Measurements from ENCODE around the gene PEX6.
A peak's percentile ranks its signal among the peaks of the same experiment; 100 is the strongest.

PEX6 gene

DNA sequence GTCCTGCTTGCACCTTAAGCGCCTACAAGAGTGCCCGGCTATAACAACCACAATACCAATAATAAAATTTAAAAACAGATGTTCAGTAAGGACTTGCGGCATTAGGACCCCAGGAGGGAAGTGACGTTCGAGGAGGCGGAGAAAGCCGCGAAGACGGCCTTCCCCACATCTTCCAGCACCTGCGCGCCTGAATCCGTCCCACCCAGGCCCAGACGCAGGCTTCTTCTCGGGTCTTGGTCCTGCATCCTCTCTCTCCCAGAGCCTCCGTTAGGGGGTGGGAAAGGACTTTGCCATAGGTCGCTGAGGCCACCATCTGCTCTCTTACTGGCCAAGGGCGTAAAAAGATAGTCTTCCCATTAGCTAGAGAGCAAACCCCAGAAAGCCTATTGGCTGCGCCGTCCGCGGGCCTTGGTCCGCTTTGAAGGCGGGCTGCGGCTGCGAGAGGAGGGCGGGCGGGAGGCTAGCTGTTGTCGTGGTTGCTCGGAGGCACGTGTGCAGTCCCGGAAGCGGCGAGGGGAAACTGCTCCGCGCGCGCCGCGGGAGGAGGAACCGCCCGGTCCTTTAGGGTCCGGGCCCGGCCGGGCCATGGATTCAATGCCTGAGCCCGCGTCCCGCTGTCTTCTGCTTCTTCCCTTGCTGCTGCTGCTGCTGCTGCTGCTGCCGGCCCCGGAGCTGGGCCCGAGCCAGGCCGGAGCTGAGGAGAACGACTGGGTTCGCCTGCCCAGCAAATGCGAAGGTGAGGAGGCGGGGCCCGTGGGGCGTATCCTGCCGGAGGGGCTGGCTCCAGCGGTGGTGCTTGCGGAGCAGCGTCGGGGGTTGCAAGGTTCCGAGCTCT lies 49.8 kb downstream of the PEX6 start, which contains the start of gene CNPY3:
TSS of gene CNPY3 (plus strand) at position 495 of the 835 bp plus-strand sequence. CDS start at position 586, 91 bp downstream.
- peak; percentile 86 for FAIRE-seq

DNA sequence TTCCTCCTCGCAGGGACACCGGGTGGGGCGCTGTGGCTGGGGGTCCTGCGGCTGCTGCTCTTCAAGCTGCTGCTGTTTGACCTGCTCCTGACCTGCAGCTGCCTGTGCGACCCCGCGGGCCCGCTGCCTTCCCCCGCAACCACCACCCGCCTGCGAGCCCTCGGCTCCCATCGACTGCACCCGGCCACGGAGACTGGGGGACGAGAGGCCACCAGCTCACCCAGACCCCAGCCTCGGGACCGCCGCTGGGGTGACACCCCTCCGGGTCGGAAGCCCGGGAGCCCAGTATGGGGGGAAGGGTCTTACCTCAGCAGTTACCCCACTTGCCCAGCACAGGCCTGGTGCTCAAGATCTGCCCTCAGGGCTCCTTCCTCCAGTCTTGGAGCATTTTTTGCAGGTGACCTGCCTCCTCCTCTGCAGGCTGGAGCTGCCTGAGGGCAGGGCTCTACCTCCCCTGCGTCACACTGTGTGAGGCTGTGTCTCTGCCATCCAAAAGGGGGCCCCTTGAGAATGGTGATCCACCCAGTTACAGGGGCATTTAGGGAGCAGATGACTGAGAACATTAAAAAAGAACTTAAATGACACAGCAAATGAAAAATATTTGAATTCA lies 53.6 kb downstream of the PEX6 start:
- no peak for FAIRE-seq

DNA sequence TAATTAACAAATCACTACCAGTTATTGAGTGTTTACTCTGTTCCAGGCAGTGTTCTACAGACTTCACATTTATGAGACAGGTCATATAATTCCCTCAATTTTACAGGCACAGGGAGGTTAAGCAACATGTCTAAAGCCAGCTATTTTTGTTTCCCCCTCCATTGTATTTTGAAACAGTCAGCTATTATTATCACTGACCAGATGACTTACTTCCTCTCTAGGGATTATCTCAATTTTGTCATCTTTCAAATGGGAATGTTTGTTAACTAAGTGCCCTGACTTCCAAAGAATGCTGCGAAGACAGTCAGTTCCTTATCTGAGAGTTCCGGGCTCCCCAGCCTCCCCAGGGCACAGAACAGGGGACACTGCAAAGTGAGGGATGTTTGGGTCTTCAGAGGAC lies 55.3 kb downstream of the PEX6 start:
- FAIRE-seq = no peak

- no peak for FAIRE-seq
These were observed 57.2 kb downstream of the PEX6 start for GRCh38 chr6:42921801-42922200.

DNA sequence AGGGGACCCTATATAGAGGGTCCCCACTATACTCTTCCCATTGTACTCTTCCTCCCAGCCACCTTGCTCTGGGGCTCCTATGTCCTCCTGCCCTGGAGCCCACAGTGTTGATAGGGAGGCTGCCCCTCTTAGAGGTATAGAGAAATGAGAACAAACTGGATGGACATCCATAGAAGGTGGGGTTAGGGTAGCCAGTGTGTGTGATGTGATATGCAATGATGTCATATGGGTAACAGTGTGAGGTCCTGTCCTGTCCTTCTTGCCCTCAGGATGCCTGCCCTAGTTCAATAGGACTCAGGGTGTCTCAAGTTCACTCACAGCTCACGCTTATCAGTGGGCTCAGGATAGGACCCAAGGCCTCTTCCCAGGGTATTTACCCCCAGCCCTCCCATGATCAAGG lies 62.7 kb downstream of the PEX6 start:
- no peak for FAIRE-seq

DNA sequence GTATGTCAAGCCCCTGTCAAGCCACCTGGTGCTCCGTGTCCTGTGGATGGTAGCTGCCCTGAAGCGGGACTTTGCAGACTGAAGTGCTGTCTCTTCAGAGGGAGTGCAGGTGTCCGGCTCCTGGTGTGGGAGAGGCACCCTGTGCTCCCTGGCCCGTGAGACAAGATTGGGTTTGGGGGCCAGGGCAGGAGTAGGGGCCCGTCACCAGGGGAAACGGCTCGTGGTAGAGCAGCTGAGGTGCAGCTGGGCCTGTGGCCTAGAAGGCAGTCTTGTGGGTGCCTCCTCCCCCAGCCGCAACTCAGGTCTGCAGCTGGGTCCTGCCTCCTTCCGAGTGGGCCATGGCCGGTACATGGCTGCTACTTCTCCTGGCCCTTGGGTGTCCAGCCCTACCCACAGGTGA lies 63.2 kb downstream of the PEX6 start, which contains the start of gene PTCRA:
TSS of gene PTCRA (plus strand) at position 322 of the 400 bp plus-strand sequence. CDS start at position 339, 17 bp downstream.
- FAIRE-seq = no peak

GRCh38 chr6:42914546-42914945 lies 64.4 kb downstream of the PEX6 start:
- no peak for FAIRE-seq

All from endometrium (tissue), 2 donors.